Panc1 (cell line): ENCODE results near the gene RBM7. TPM values are rescaled to one million over a fixed set of nuclear protein-coding genes. Genes with fewer than 3 reads are reported as not detected.

Source experiments
- ATAC-seq: fragments of 200-7000 bp; cut with Tn5 transposase; 2 replicates; pipeline ENCODE4 v1.9.1; 2020; ENCODE audit warnings: mild to moderate bottlenecking, moderate library complexity
- BruUV-seq: library from RNA; stranded (reverse); fragments of 400-500 nt; replicated peaks from 2 replicates; lab custom pipeline; 2021; lab: Mats Ljungman, UMichigan
- CTCF ChIA-PET: fragments of 300-600 bp; sonication (Branson Sonifier 250); formaldehyde crosslinking; loops from one replicate; lab custom pipeline; 2022; ENCODE audit warnings: antibody characterized with exemption; lab: Charles Lee
- POLR2A ChIA-PET: fragments of 300-600 bp; sonication (Branson Sonifier 250); formaldehyde crosslinking; loops from one replicate; lab custom pipeline; 2022; ENCODE audit warnings: antibody characterized with exemption; lab: Charles Lee
- DNase-seq: peaks from one replicate; pipeline ENCODE4 v3.0.0-alpha.2; 2010; ENCODE audit warnings: low read depth, low spot score
- H3K27ac ChIP-seq: 2 replicates; pipeline ENCODE4 v1.5.1; 2011; ENCODE audit warnings: mild to moderate bottlenecking, low read length, inconsistent platforms
- H3K27me3 ChIP-seq: fragments of 200-500 bp; sonication (Bioruptor generic); 2 replicates; pipeline ENCODE4 v1.6.0; 2014; ENCODE audit warnings: low read length, inconsistent platforms; ENCODE audit not compliant: control insufficient read depth, insufficient read depth
- H3K36me3 ChIP-seq: fragments of 200-500 bp; sonication (Bioruptor generic); 2 replicates; pipeline ENCODE4 v1.5.1; 2014; ENCODE audit warnings: inconsistent platforms, mild to moderate bottlenecking, low read length, moderate library complexity; ENCODE audit not compliant: control insufficient read depth, insufficient read depth
- H3K4me1 ChIP-seq: 2 replicates; pipeline ENCODE4 v1.5.1; 2011; ENCODE audit warnings: inconsistent platforms, mild to moderate bottlenecking, low read length, moderate library complexity; ENCODE audit not compliant: control insufficient read depth, insufficient read depth
- H3K4me3 ChIP-seq, 2 experiments: 2 replicates each; pipeline ENCODE4 v1.5.1; 2011 to 2012; ENCODE audit warnings: low read depth in 2 of 2, low read length in 2 of 2, mild to moderate bottlenecking in 2 of 2, inconsistent platforms in 1 of 2, moderate library complexity in 1 of 2
- H3K9me3 ChIP-seq: fragments of 200-500 bp; sonication (Bioruptor generic); 2 replicates; pipeline ENCODE4 v1.5.1; 2014; ENCODE audit warnings: low read depth, mild to moderate bottlenecking, inconsistent platforms, low read length, moderate library complexity; ENCODE audit not compliant: control insufficient read depth, insufficient read depth
- POLR2AphosphoS5 ChIP-seq: IDR thresholded peaks from 2 replicates; pipeline ENCODE4 v1.6.1; 2012; ENCODE audit warnings: mild to moderate bottlenecking, low read depth, low read length, moderate library complexity
- SIN3A ChIP-seq: IDR thresholded peaks from 2 replicates; pipeline ENCODE4 v1.6.1; 2012; ENCODE audit warnings: low read depth, mild to moderate bottlenecking, low read length, moderate library complexity, borderline replicate concordance; ENCODE audit not compliant: insufficient read depth
- TCF7L2 ChIP-seq: IDR thresholded peaks from 2 replicates; pipeline ENCODE4 v1.6.1; 2011; ENCODE audit warnings: mild to moderate bottlenecking, low read depth, low read length, inconsistent platforms
- in situ Hi-C: cut with HindIII; loops from 2 replicates; pipeline ENCODE4 v1.10.0; 2016; ENCODE audit warnings: low sequenced_read_pairs, low pct_unique_long_range_greater_than_20kb
- intact Hi-C: fragments of 100-400 bp; cut with micrococcal nuclease; formaldehyde crosslinking; loops from one replicate; pipeline ENCODE4 v1.10.0; 2022; ENCODE audit not compliant: unreplicated experiment
- total RNA-seq: library from RNA; stranded (reverse); gene quantifications from one replicate; pipeline ENCODE4 v1.2.1, GENCODE V29; 2021; ENCODE audit not compliant: unreplicated experiment
- TF ChIP-seq, protein P1 (sequence below), 2 experiments: IDR thresholded peaks; 2 replicates each; pipeline ENCODE4 v1.6.1; 2011 to 2012; ENCODE audit warnings: low read depth in 2 of 2, control low read depth in 1 of 2, low read length in 1 of 2, mild to moderate bottlenecking in 1 of 2, moderate library complexity in 1 of 2; ENCODE audit not compliant: insufficient read depth in 1 of 2
- TF ChIP-seq, protein P2 (sequence below): fragments of 450-650 bp; IDR thresholded peaks from 2 replicates; pipeline ENCODE4 v1.5.1; 2017; ENCODE audit warnings: mild to moderate bottlenecking

RBM7 gene
- total RNA-seq, 1 experiment from 2014 or later = 35.2 TPM

DNA sequence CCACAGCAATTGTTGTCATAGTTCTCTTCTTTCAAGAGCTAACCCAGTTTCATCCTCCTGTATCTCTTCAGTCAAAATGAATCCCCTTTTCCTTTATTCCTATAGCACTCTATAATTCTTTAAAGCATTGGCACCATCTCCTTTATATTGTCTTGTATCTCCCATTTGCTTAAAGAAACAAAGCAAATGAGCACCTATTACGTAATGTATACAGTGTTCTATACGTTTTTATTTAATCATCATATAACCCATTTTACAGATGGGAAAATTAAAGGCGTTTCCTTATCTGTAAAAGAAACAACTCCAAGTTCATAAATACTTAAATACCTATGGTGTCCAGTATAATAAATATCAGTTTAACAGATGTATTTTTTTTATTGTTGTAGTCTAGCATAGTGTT is 32.4 kb downstream of the RBM7 start:
- no TSS peak for BruUV-seq
- in situ Hi-C loops = no loop called here
- Histone ChIP-seq H3K36me3 (no peaks in the 10 kb centered on the region), H3K9me3 (no peaks in the 10 kb centered on the region), H3K4me3 (no peak overlapping the region), H3K27me3 (no peaks in the 10 kb centered on the region), H3K27ac (no peak overlapping the region), H3K4me1 (no peaks in the 10 kb centered on the region)
- ATAC-seq (no peak), DNase-seq (no peak)
- intact Hi-C loops = no loop called here
- TF ChIP-seq, protein P1, sequence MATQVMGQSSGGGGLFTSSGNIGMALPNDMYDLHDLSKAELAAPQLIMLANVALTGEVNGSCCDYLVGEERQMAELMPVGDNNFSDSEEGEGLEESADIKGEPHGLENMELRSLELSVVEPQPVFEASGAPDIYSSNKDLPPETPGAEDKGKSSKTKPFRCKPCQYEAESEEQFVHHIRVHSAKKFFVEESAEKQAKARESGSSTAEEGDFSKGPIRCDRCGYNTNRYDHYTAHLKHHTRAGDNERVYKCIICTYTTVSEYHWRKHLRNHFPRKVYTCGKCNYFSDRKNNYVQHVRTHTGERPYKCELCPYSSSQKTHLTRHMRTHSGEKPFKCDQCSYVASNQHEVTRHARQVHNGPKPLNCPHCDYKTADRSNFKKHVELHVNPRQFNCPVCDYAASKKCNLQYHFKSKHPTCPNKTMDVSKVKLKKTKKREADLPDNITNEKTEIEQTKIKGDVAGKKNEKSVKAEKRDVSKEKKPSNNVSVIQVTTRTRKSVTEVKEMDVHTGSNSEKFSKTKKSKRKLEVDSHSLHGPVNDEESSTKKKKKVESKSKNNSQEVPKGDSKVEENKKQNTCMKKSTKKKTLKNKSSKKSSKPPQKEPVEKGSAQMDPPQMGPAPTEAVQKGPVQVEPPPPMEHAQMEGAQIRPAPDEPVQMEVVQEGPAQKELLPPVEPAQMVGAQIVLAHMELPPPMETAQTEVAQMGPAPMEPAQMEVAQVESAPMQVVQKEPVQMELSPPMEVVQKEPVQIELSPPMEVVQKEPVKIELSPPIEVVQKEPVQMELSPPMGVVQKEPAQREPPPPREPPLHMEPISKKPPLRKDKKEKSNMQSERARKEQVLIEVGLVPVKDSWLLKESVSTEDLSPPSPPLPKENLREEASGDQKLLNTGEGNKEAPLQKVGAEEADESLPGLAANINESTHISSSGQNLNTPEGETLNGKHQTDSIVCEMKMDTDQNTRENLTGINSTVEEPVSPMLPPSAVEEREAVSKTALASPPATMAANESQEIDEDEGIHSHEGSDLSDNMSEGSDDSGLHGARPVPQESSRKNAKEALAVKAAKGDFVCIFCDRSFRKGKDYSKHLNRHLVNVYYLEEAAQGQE (IDR thresholded peaks at IDR 0.05; ENCODE audit: insufficient read depth in 1 of 2, low read depth in 2 of 2, low read length in 1 of 2) = no peak
- no peak for TF ChIP-seq TCF7L2
- TF ChIP-seq, protein P2, sequence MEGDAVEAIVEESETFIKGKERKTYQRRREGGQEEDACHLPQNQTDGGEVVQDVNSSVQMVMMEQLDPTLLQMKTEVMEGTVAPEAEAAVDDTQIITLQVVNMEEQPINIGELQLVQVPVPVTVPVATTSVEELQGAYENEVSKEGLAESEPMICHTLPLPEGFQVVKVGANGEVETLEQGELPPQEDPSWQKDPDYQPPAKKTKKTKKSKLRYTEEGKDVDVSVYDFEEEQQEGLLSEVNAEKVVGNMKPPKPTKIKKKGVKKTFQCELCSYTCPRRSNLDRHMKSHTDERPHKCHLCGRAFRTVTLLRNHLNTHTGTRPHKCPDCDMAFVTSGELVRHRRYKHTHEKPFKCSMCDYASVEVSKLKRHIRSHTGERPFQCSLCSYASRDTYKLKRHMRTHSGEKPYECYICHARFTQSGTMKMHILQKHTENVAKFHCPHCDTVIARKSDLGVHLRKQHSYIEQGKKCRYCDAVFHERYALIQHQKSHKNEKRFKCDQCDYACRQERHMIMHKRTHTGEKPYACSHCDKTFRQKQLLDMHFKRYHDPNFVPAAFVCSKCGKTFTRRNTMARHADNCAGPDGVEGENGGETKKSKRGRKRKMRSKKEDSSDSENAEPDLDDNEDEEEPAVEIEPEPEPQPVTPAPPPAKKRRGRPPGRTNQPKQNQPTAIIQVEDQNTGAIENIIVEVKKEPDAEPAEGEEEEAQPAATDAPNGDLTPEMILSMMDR = no peak
- no peak for TF ChIP-seq POLR2AphosphoS5
- TF ChIP-seq SIN3A = no peak
- CTCF ChIA-PET = no interaction called here
- POLR2A ChIA-PET = no interaction called here

DNA sequence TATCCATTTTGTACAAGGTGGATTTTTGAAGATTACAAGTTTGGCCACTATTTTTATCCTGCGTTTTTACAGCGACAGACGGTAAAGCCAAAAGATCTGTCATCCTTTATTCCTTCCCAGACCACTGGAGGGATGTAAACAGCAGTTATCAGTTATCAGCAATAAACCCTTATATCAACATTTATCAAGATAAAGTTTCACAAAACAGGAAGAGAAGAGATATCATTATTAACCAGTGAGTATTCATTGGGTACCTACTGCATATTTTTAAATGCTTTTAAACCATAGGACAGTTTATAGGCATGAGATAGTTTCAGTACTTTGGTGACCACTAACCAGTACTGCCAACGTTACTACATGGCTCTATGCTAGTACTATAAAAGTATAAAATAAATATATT is 32.9 kb downstream of the RBM7 start:
- H3K9me3 ChIP-seq = no peaks in the 10 kb centered on the region
- no peaks in the 10 kb centered on the region for H3K27me3 ChIP-seq
- no peak for ATAC-seq
- intact Hi-C loops = no loop called here
- in situ Hi-C loops = no loop called here
- POLR2A ChIA-PET = no interaction called here
- H3K36me3 ChIP-seq = no peaks in the 10 kb centered on the region
- CTCF ChIA-PET = no interaction called here
- 0 out of 2 replicates have a peak, but pooled peaks cover under 1% of the 10 kb centered on the region for H3K4me1 ChIP-seq
- H3K27ac ChIP-seq = no peak overlapping the region
- DNase-seq = no peak
- no peak overlapping the region for H3K4me3 ChIP-seq
- no peak for TF ChIP-seq POLR2AphosphoS5
- TF ChIP-seq, protein P1 (IDR thresholded peaks at IDR 0.05; ENCODE audit: insufficient read depth in 1 of 2, low read depth in 2 of 2, low read length in 1 of 2) = no peak
- no peak for TF ChIP-seq SIN3A
- TF ChIP-seq, protein P2 = no peak
- TF ChIP-seq TCF7L2 = no peak
- BruUV-seq = no TSS peak
